Measurements from ENCODE around the gene MRPL12.
A peak's percentile ranks its signal among the peaks of the same experiment; 100 is the strongest.

The MRPL12 gene

GRCh38 chr17:81662002-81662401, 41.2 kb upstream of the MRPL12 start:
- Histone ChIP-seq H3K36me3 (ENCODE audit: low read length) (no peaks in the 10 kb centered on the region), H3F3A (ENCODE audit: insufficient read depth) (0 out of 2 replicates have a peak, but pooled peaks cover 8% of the 10 kb centered on the region), H3K79me2 (ENCODE audit: insufficient read depth, low read length) (peaks cover 11% of the 10 kb centered on the region), H3K4me3 (ENCODE audit: insufficient read depth, low read length, poor library complexity, severe bottlenecking) (no peak overlapping the region), H3K4me2 (ENCODE audit: low read depth, low read length, poor library complexity, severe bottlenecking) (no peak overlapping the region), H3K9me2 (replicated peaks; ENCODE audit: insufficient read depth, low read length) (no peaks in the 10 kb centered on the region), H3K9ac (ENCODE audit: low read length) (no peak overlapping the region), H3K27ac (ENCODE audit: low read depth, low read length) (no peak overlapping the region), H3K9me3 (ENCODE audit: insufficient read depth, low read length) (no peaks in the 10 kb centered on the region), H3K27me3 (ENCODE audit: low read length) (no peaks in the 10 kb centered on the region), H4K20me1 (ENCODE audit: low read depth, low read length) (no peaks in the 10 kb centered on the region), H2AFZ (ENCODE audit: low read depth, low read length, severe bottlenecking) (no peak overlapping the region)
- TF ChIP-seq CTCF (IDR thresholded peaks at IDR 0.05; ENCODE audit: insufficient read depth, low read length, poor library complexity, severe bottlenecking) (no peak), EZH2phosphoT487 (conservative IDR thresholded peaks at IDR 0.05; ENCODE audit: low read length) (no peak)

- no peaks in the 10 kb centered on the region for H3K9me3 ChIP-seq (ENCODE audit: insufficient read depth, low read length)
- no peak overlapping the region for H3K27ac ChIP-seq (ENCODE audit: low read depth, low read length)
- no peaks in the 10 kb centered on the region for H3K27me3 ChIP-seq (ENCODE audit: low read length)
- no peak overlapping the region for H2AFZ ChIP-seq (ENCODE audit: low read depth, low read length, severe bottlenecking)
- no peak overlapping the region for H3K9ac ChIP-seq (ENCODE audit: low read length)
- H4K20me1 ChIP-seq (ENCODE audit: low read depth, low read length), result no peaks in the 10 kb centered on the region
- peaks cover 27% of the 10 kb centered on the region for H3K79me2 ChIP-seq (ENCODE audit: insufficient read depth, low read length)
- 0 out of 2 replicates have a peak, but pooled peaks cover 8% of the 10 kb centered on the region for H3F3A ChIP-seq (ENCODE audit: insufficient read depth)
- H3K36me3 ChIP-seq (ENCODE audit: low read length), result no peaks in the 10 kb centered on the region; the same call in 1 of the 2 replicates
- no peaks in the 10 kb centered on the region for H3K9me2 ChIP-seq (replicated peaks; ENCODE audit: insufficient read depth, low read length)
- no peak overlapping the region for H3K4me2 ChIP-seq (ENCODE audit: low read depth, low read length, poor library complexity, severe bottlenecking)
- no peak overlapping the region for H3K4me3 ChIP-seq (ENCODE audit: insufficient read depth, low read length, poor library complexity, severe bottlenecking)
- TF ChIP-seq EZH2phosphoT487 (conservative IDR thresholded peaks at IDR 0.05; ENCODE audit: low read length) (no peak), CTCF (IDR thresholded peaks at IDR 0.05; ENCODE audit: insufficient read depth, low read length, poor library complexity, severe bottlenecking) (no peak)
These were observed 39.1 kb upstream of the MRPL12 start for GRCh38 chr17:81664051-81664470.

GRCh38 chr17:81665205-81666091, 37.7 kb upstream of the MRPL12 start:
- Histone ChIP-seq H3K9ac (ENCODE audit: low read length) (peak overlapping the region; percentile 94), H3K27ac (ENCODE audit: low read depth, low read length) (peak overlapping the region; percentile 63), H3K4me2 (ENCODE audit: low read depth, low read length, poor library complexity, severe bottlenecking) (peak overlapping the region; percentile 86), H2AFZ (ENCODE audit: low read depth, low read length, severe bottlenecking) (no peak overlapping the region), H3F3A (ENCODE audit: insufficient read depth) (0 out of 2 replicates have a peak, but pooled peaks cover 8% of the 10 kb centered on the region), H3K36me3 (ENCODE audit: low read length) (peaks cover 6% of the 10 kb centered on the region; the same call in 1 of the 2 replicates), H3K27me3 (ENCODE audit: low read length) (no peaks in the 10 kb centered on the region), H3K79me2 (ENCODE audit: insufficient read depth, low read length) (peaks cover 27% of the 10 kb centered on the region), H4K20me1 (ENCODE audit: low read depth, low read length) (no peaks in the 10 kb centered on the region), H3K9me3 (ENCODE audit: insufficient read depth, low read length) (no peaks in the 10 kb centered on the region), H3K9me2 (replicated peaks; ENCODE audit: insufficient read depth, low read length) (no peaks in the 10 kb centered on the region), H3K4me3 (ENCODE audit: insufficient read depth, low read length, poor library complexity, severe bottlenecking) (peak overlapping the region; percentile 76)
- TF ChIP-seq EZH2phosphoT487 (conservative IDR thresholded peaks at IDR 0.05; ENCODE audit: low read length) (no peak), CTCF (IDR thresholded peaks at IDR 0.05; ENCODE audit: insufficient read depth, low read length, poor library complexity, severe bottlenecking) (no peak)

Measured in SU-DHL-6 (cell line).